ENCODE measurements around the gene KRT71. TPM values are rescaled to one million over a fixed set of nuclear protein-coding genes. Genes with fewer than 3 reads are reported as not detected.

KRT71 gene
- total RNA-seq, 1 experiment from 2014 or later: not detected

DNA sequence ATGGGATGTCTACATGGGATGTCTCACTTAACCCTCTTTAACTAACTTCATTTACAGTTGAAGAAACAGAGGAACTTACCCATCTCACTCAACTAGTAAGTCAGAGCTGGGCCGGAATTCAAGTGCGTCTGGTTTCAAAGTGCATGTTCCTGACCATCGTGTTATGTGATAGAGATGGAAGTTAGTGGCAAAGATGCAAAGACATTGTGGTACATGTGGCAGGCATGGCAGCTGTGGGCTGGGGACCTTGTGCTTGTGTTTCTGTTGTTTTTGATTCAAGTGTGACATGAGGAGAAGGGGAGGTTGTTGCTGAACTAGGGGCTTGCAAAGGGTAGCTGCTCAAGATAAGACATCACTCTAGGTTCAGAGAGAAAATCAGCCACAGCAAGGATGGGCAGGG, 23.0 kb upstream of the KRT71 start:
- Histone ChIP-seq H3K79me2 (ENCODE audit: low read depth) (no peaks in the 10 kb centered on the region), H3K4me1 (replicated peaks; ENCODE audit: insufficient read depth) (peaks cover 5% of the 10 kb centered on the region; the same call in 1 of the 2 replicates), H2AFZ (no peak overlapping the region), H3K27me3 (ENCODE audit: insufficient read depth, low read depth) (no peaks in the 10 kb centered on the region), H3F3A (ENCODE audit: insufficient read depth, low read depth) (no peaks in the 10 kb centered on the region), H4K20me1 (ENCODE audit: insufficient read depth) (no peaks in the 10 kb centered on the region), H3K4me3 (no peak overlapping the region), H3K4me2 (no peak overlapping the region), H3K36me3 (ENCODE audit: low read depth) (no peaks in the 10 kb centered on the region), H3K9me2 (ENCODE audit: insufficient read depth) (no peaks in the 10 kb centered on the region), H3K9me3 (ENCODE audit: insufficient read depth, low read depth) (no peaks in the 10 kb centered on the region), H3K27ac (no peak overlapping the region)
- no peak for DNase-seq
- ChIA-PET CTCF (no interaction called here), POLR2A (ENCODE audit: unreplicated experiment) (no interaction called here)
- intact Hi-C loops (cut with micrococcal nuclease; ENCODE audit: unreplicated experiment): no loop called here
- TF ChIP-seq CTCF (conservative IDR thresholded peaks at IDR 0.05): no peak
- TF ChIP-seq EZH2 (IDR thresholded peaks at IDR 0.05; ENCODE audit: low read depth): no peak
- BruUV-seq (replicated peaks): no TSS peak

DNA sequence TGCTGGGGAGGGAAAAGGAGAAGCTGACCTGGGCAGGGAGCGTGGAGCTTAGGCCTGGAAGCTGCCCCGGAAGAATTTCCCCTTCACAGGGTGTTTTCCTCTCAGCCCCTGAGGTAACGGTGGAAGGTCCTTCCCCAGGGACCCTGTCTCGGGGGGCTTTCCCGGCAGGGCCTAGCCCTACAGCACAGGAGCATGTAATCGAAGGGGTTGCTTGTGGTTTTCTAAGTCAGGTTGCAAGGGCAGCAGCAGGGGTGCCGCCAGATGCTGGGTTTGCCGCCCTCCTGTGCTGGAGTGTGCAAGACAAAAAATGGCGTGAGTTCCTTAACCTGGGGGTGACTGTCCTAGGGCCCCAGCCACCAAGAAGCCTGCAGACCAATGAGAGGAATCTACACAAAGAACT, 22.3 kb upstream of the KRT71 start:
- H3K79me2 ChIP-seq (ENCODE audit: low read depth): no peaks in the 10 kb centered on the region
- no peaks in the 10 kb centered on the region for H3F3A ChIP-seq (ENCODE audit: insufficient read depth, low read depth)
- H3K27ac ChIP-seq: no peak overlapping the region
- H3K4me2 ChIP-seq: no peak overlapping the region
- ChIA-PET CTCF (interaction anchor here (0.9 kb wide), 1 partner anchor 203 kb away, joined by 4 read pairs; no protein-coding TSS in a partner anchor), POLR2A (ENCODE audit: unreplicated experiment) (no interaction called here)
- H3K36me3 ChIP-seq (ENCODE audit: low read depth): no peaks in the 10 kb centered on the region
- no peaks in the 10 kb centered on the region for H4K20me1 ChIP-seq (ENCODE audit: insufficient read depth)
- no peaks in the 10 kb centered on the region for H3K9me2 ChIP-seq (ENCODE audit: insufficient read depth)
- intact Hi-C loops (cut with micrococcal nuclease; ENCODE audit: unreplicated experiment): no loop called here
- TF ChIP-seq EZH2 (IDR thresholded peaks at IDR 0.05; ENCODE audit: low read depth) (no peak), CTCF (conservative IDR thresholded peaks at IDR 0.05) (no peak)
- DNase-seq: no peak
- H3K9me3 ChIP-seq (ENCODE audit: insufficient read depth, low read depth): no peaks in the 10 kb centered on the region
- BruUV-seq (replicated peaks): no TSS peak
- no peaks in the 10 kb centered on the region for H3K4me1 ChIP-seq (replicated peaks; ENCODE audit: insufficient read depth)
- H3K27me3 ChIP-seq (ENCODE audit: insufficient read depth, low read depth): no peaks in the 10 kb centered on the region
- no peak overlapping the region for H2AFZ ChIP-seq
- no peak overlapping the region for H3K4me3 ChIP-seq

DNA sequence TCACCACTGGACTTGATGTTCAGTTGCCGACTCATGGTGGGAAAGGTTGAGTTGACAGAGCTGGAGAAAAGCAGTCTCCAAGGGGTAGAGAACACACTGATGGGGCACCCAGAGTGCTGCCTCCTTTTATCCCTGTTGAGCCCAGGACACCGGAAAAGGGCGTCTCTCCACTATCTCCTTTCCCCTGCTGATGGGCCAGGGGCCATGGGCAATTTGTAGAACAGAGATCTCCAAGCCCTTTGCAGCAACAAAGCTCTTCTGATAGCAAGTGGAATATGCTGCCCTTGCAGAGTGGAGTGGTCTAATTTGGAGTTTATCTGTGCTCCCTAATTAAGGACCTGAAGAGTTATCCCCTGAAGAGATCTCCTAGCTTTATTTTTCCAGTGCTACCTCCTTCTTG, 20.8 kb upstream of the KRT71 start, which contains the start of gene KRT74:
Gene KRT74, minus strand, starts transcription at position 101 of the 400 bp plus-strand sequence. Its CDS starts 66 bp downstream, at position 35.
- CTCF ChIA-PET: no interaction called here
- intact Hi-C loops (cut with micrococcal nuclease; ENCODE audit: unreplicated experiment): no loop called here
- no peaks in the 10 kb centered on the region for H4K20me1 ChIP-seq (ENCODE audit: insufficient read depth)
- no peaks in the 10 kb centered on the region for H3K36me3 ChIP-seq (ENCODE audit: low read depth)
- no peak within 1 kb of the TSS for H2AFZ ChIP-seq
- H3K27me3 ChIP-seq (ENCODE audit: insufficient read depth, low read depth): no peaks in the 10 kb centered on the region
- H3K4me2 ChIP-seq: no peak within 1 kb of the TSS
- H3K4me3 ChIP-seq: no peak within 1 kb of the TSS
- no peak for TF ChIP-seq CTCF (conservative IDR thresholded peaks at IDR 0.05)
- TF ChIP-seq EZH2 (IDR thresholded peaks at IDR 0.05; ENCODE audit: low read depth): no peak
- H3K4me1 ChIP-seq (replicated peaks; ENCODE audit: insufficient read depth): no peaks in the 10 kb centered on the region
- no peaks in the 10 kb centered on the region for H3K9me3 ChIP-seq (ENCODE audit: insufficient read depth, low read depth)
- no peaks in the 10 kb centered on the region for H3F3A ChIP-seq (ENCODE audit: insufficient read depth, low read depth)
- no peak for DNase-seq
- POLR2A ChIA-PET (ENCODE audit: unreplicated experiment): no interaction called here
- no peaks in the 10 kb centered on the region for H3K79me2 ChIP-seq (ENCODE audit: low read depth)
- H3K27ac ChIP-seq: no peak within 1 kb of the TSS
- no peaks in the 10 kb centered on the region for H3K9me2 ChIP-seq (ENCODE audit: insufficient read depth)
- BruUV-seq (replicated peaks): no TSS peak
